IMR-90 (cell line): Measurements from ENCODE around the gene TDRD6.

Experiments
- BHLHE40 ChIP-seq: fragments of 150-350 bp; IDR thresholded peaks from 2 replicates; pipeline ENCODE4 v1.6.1; 2016; ENCODE audit warnings: mild to moderate bottlenecking, low read depth, low read length
- CTCF ChIP-seq: conservative IDR thresholded peaks from 2 replicates; pipeline ENCODE4 v1.5.1; 2012; ENCODE audit warnings: mild to moderate bottlenecking, low read depth, low read length, improper control_type of control experiment
- ELK1 ChIP-seq: fragments of 150-350 bp; IDR thresholded peaks from 2 replicates; pipeline ENCODE4 v1.6.1; 2016; ENCODE audit warnings: low read depth, mild to moderate bottlenecking, low read length, moderate library complexity, borderline replicate concordance
- FOS ChIP-seq: fragments of 150-350 bp; IDR thresholded peaks from 2 replicates; pipeline ENCODE4 v1.6.1; 2016; ENCODE audit warnings: low read depth, low read length
- POLR2A ChIP-seq: IDR thresholded peaks from 2 replicates; pipeline ENCODE4 v1.6.1; 2012; ENCODE audit warnings: mild to moderate bottlenecking, low read depth, low read length
- RAD21 ChIP-seq: IDR thresholded peaks from 2 replicates; pipeline ENCODE4 v1.6.1; 2012; ENCODE audit warnings: low read length, improper control_type of control experiment

- TF ChIP-seq CTCF, result no peak
- TF ChIP-seq RAD21, result no peak
- TF ChIP-seq ELK1, result no peak
- TF ChIP-seq POLR2A, result no peak
- no peak for TF ChIP-seq BHLHE40
- TF ChIP-seq FOS, result no peak
Measured at GRCh38 chr6:46751658-46752057, 64.0 kb downstream of the TDRD6 start.
